GM18951 (cell line): ENCODE data around the gene PSMB1.

ENCODE experiments used
- POLR2A ChIP-seq: IDR thresholded peaks from 4 replicates; pipeline ENCODE4 v1.6.1; 2011; ENCODE audit warnings: mild to moderate bottlenecking; ENCODE audit not compliant: insufficient read length, insufficient read depth; ENCODE audit errors: extremely low read depth
- in situ Hi-C: fragments of 300-500 bp; cut with MboI; formaldehyde crosslinking; loops from one replicate; pipeline ENCODE4 v1.12.0; 2022; ENCODE audit warnings: low sequenced_read_pairs, mixed read lengths, inconsistent platforms; ENCODE audit not compliant: unreplicated experiment

The PSMB1 gene

GRCh38 chr6:170552765-170553533 lies at the start of gene PSMB1:
PSMB1 (minus strand) TSS chr6:170553307; CDS start chr6:170553242, 65 bp downstream.
- TF ChIP-seq POLR2A, result peak; percentile 93
- in situ Hi-C loops, result no loop called here

GRCh38 chr6:170597278-170597677 lies 44.2 kb upstream of the PSMB1 start:
- in situ Hi-C loops, result no loop called here
- no peak for TF ChIP-seq POLR2A

GRCh38 chr6:170596426-170596825 lies 43.3 kb upstream of the PSMB1 start:
- in situ Hi-C loops, result no loop called here
- TF ChIP-seq POLR2A, result no peak

- no peak for TF ChIP-seq POLR2A
- in situ Hi-C loops, result no loop called here
Observed at GRCh38 chr6:170590725-170591124, 37.6 kb upstream of the PSMB1 start.

- no peak for TF ChIP-seq POLR2A
- in situ Hi-C loops, result no loop called here
Observed at GRCh38 chr6:170584954-170585498, 31.9 kb upstream of the PSMB1 start.

- peak; percentile 97 for TF ChIP-seq POLR2A
- in situ Hi-C loops, result no loop called here
Observed at GRCh38 chr6:170584181-170584953, 31.3 kb upstream of the PSMB1 start, which contains the start of gene PDCD2. PDCD2 (minus strand) TSS chr6:170584637; CDS start chr6:170584581, 56 bp downstream.

- in situ Hi-C loops, result no loop called here
- TF ChIP-seq POLR2A, result no peak
Observed at GRCh38 chr6:170583756-170584180, 30.7 kb upstream of the PSMB1 start.

GRCh38 chr6:170578909-170579308 lies 25.8 kb upstream of the PSMB1 start:
- no peak for TF ChIP-seq POLR2A
- in situ Hi-C loops, result no loop called here

GRCh38 chr6:170575250-170575649 lies 22.1 kb upstream of the PSMB1 start:
- in situ Hi-C loops, result no loop called here
- no peak for TF ChIP-seq POLR2A

GRCh38 chr6:170572704-170573466 lies 19.8 kb upstream of the PSMB1 start:
- in situ Hi-C loops, result no loop called here
- TF ChIP-seq POLR2A, result no peak

GRCh38 chr6:170564936-170565530 lies 11.9 kb upstream of the PSMB1 start:
- in situ Hi-C loops, result no loop called here
- no peak for TF ChIP-seq POLR2A

- no peak for TF ChIP-seq POLR2A
- in situ Hi-C loops, result no loop called here
Observed at GRCh38 chr6:170561555-170561954, 8.4 kb upstream of the PSMB1 start.
